Coronary artery (tissue), 2 donors: ENCODE measurements around the gene PEPD.
"Not testable (repeated sequence)": the region's sequence is repeated elsewhere in the genome, so short reads cannot be mapped to it uniquely, and the experiment has no call there.

ENCODE experiments used
- DNase-seq: peaks from one replicate; pipeline ENCODE4 v3.0.0-alpha.2; 2017; ENCODE audit warnings: low spot score
- H3K27ac ChIP-seq, 2 donors: fragments of 200-600 bp; sonication (generic); one replicate each; pipeline ENCODE4 v1.5.1; 2016 to 2019
- H3K4me3 ChIP-seq: fragments of 200-600 bp; sonication (generic); 2 replicates; pipeline ENCODE4 v1.5.1; 2016; ENCODE audit warnings: mild to moderate bottlenecking, moderate library complexity
- CTCF ChIP-seq: fragments of 200-600 bp; sonication (generic); IDR thresholded peaks from one replicate; pipeline ENCODE4 v1.5.1; 2019; ENCODE audit warnings: antibody characterized with exemption

Gene PEPD

GRCh38 chr19:33493401-33494275 is 28.0 kb downstream of the PEPD start:
- Histone ChIP-seq H3K27ac (no peak overlapping the region), H3K4me3 (no peak overlapping the region)
- no peak for TF ChIP-seq CTCF
- DNase-seq = no peak

GRCh38 chr19:33492951-33493350 is 28.6 kb downstream of the PEPD start:
- H3K27ac ChIP-seq = no peak overlapping the region
- DNase-seq = no peak
- no peak overlapping the region for H3K4me3 ChIP-seq
- TF ChIP-seq CTCF = no peak

GRCh38 chr19:33492090-33492489 is 29.5 kb downstream of the PEPD start:
- no peak overlapping the region for H3K27ac ChIP-seq
- H3K4me3 ChIP-seq = no peak overlapping the region
- DNase-seq = no peak
- no peak for TF ChIP-seq CTCF

- H3K4me3 ChIP-seq = not testable (repeated sequence)
Observed at GRCh38 chr19:33490596-33490995, 31.0 kb downstream of the PEPD start.

GRCh38 chr19:33490041-33490451 is 31.5 kb downstream of the PEPD start:
- DNase-seq = no peak

More at GRCh38 chr19:33490596-33490995, 31.0 kb downstream of the PEPD start:
- H3K27ac ChIP-seq, DNase-seq: not testable (repeated sequence)

GRCh38 chr19:33488826-33489225 is 32.8 kb downstream of the PEPD start:
- Histone ChIP-seq H3K27ac (no peak overlapping the region), H3K4me3 (no peak overlapping the region)
- no peak for TF ChIP-seq CTCF
- no peak for DNase-seq

More at GRCh38 chr19:33490041-33490451, 31.5 kb downstream of the PEPD start:
- TF ChIP-seq CTCF = no peak
- Histone ChIP-seq H3K27ac (no peak overlapping the region), H3K4me3 (no peak overlapping the region)

- no peak for TF ChIP-seq CTCF
- Histone ChIP-seq H3K4me3 (no peak overlapping the region), H3K27ac (no peak overlapping the region)
- no peak for DNase-seq
Observed at GRCh38 chr19:33487901-33488800, 33.4 kb downstream of the PEPD start.
